ENCODE measurements around the gene OXTR.

The OXTR gene

DNA sequence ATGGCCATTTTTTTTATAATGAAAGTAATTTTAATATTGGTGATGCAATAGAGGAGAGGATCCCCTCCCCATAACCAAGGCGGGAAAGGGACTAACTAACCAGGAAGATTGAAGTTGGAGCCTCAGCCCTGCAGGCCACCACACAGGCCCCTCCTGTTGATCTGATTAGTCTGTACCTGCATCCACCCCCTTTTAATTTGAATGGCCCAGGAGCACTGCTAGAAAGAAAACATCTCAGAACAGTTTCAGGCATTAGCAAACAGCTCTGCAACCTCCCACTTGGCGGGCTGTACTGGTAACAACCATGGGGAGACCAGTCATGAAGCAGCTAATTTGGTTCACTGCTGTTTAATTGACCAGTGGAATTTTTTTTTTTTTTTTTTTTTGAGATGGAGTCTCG is 25.5 kb downstream of the OXTR start:
- 0 out of 2 replicates have a peak, but pooled peaks have one; percentile 8 for TF ChIP-seq SCRT2 (tag by site-specific recombination; IDR thresholded peaks at IDR 0.05)
- TF ChIP-seq, protein P1, sequence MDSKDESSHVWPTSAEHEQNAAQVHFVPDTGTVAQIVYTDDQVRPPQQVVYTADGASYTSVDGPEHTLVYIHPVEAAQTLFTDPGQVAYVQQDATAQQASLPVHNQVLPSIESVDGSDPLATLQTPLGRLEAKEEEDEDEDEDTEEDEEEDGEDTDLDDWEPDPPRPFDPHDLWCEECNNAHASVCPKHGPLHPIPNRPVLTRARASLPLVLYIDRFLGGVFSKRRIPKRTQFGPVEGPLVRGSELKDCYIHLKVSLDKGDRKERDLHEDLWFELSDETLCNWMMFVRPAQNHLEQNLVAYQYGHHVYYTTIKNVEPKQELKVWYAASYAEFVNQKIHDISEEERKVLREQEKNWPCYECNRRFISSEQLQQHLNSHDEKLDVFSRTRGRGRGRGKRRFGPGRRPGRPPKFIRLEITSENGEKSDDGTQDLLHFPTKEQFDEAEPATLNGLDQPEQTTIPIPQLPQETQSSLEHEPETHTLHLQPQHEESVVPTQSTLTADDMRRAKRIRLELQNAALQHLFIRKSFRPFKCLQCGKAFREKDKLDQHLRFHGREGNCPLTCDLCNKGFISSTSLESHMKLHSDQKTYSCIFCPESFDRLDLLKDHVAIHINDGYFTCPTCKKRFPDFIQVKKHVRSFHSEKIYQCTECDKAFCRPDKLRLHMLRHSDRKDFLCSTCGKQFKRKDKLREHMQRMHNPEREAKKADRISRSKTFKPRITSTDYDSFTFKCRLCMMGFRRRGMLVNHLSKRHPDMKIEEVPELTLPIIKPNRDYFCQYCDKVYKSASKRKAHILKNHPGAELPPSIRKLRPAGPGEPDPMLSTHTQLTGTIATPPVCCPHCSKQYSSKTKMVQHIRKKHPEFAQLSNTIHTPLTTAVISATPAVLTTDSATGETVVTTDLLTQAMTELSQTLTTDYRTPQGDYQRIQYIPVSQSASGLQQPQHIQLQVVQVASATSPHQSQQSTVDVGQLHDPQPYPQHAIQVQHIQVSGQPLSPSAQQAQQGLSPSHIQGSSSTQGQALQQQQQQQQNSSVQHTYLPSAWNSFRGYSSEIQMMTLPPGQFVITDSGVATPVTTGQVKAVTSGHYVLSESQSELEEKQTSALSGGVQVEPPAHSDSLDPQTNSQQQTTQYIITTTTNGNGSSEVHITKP (tag by site-specific recombination; IDR thresholded peaks at IDR 0.05) = peak; percentile 22; the same call in 1 of the 2 replicates
- TF ChIP-seq, protein P2, sequence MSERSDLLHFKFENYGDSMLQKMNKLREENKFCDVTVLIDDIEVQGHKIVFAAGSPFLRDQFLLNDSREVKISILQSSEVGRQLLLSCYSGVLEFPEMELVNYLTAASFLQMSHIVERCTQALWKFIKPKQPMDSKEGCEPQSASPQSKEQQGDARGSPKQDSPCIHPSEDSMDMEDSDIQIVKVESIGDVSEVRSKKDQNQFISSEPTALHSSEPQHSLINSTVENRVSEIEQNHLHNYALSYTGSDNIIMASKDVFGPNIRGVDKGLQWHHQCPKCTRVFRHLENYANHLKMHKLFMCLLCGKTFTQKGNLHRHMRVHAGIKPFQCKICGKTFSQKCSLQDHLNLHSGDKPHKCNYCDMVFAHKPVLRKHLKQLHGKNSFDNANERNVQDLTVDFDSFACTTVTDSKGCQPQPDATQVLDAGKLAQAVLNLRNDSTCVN (tag by site-specific recombination; optimal IDR thresholded peaks at IDR 0.05) = no peak
- TF ChIP-seq, protein P3, sequence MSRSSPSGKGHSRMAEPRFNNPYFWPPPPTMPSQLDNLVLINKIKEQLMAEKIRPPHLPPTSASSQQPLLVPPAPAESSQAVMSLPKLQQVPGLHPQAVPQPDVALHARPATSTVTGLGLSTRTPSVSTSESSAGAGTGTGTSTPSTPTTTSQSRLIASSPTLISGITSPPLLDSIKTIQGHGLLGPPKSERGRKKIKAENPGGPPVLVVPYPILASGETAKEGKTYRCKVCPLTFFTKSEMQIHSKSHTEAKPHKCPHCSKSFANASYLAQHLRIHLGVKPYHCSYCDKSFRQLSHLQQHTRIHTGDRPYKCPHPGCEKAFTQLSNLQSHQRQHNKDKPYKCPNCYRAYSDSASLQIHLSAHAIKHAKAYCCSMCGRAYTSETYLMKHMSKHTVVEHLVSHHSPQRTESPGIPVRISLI (tag by site-specific recombination; IDR thresholded peaks at IDR 0.05) = peak; percentile 67; the same call in 1 of the 2 replicates
- H3K4me1 ChIP-seq (ENCODE audit: control insufficient read depth, insufficient read depth, low read length) = peaks cover 11% of the 10 kb centered on the region; the same call in 1 of the 2 replicates
- ChIA-PET CTCF (interaction anchor here (1.0 to 2.3 kb wide), 2 partner anchors 11 to 25 kb away, joined by 5 to 9 read pairs; partner anchors contain the start of gene OXTR), POLR2A (no interaction called here)
- no peak overlapping the region for H3K4me3 ChIP-seq (ENCODE audit: low read depth, low read length)
- no peak overlapping the region for H3K27ac ChIP-seq (ENCODE audit: extremely low read depth, low read depth, low read length)
- H3K9me3 ChIP-seq (ENCODE audit: control insufficient read depth, insufficient read depth, low read depth, low read length) = no peaks in the 10 kb centered on the region
- no peaks in the 10 kb centered on the region for H3K36me3 ChIP-seq (ENCODE audit: control insufficient read depth in 2 of 2, insufficient read depth in 1 of 2, low read length in 2 of 2)

DNA sequence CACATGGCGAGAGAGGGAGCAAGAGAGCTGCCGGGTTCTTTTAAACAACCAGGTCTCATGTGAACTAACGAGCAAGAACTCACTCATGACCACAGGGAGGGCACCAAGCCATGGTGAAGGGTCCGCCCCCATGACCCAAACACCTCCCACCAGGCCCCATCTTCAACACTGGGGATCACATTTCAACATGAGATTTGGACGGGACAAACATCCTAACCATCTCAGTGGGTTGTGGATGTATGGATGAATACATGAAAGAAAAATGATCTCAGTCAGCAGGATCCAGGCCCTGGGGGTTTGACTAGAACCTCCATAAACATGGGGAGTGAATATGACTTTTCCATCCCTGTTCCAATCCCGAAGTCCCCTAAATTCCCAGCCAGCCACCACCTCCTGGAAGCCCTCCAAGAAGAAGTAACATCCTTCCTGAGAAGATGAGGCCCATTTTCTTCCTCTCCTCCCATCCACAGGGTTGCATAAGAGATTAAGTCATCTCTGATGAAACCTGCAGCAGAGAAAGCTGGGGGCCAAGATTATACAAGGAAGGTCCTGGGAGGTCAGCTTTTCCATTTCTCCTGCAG is 26.3 kb downstream of the OXTR start:
- Histone ChIP-seq H3K4me1 (ENCODE audit: control insufficient read depth, insufficient read depth, low read length) (peaks cover 11% of the 10 kb centered on the region; the same call in 1 of the 2 replicates), H3K9me3 (ENCODE audit: control insufficient read depth, insufficient read depth, low read depth, low read length) (no peaks in the 10 kb centered on the region), H3K27ac (ENCODE audit: extremely low read depth, low read depth, low read length) (no peak overlapping the region), H3K4me3 (ENCODE audit: low read depth, low read length) (no peak overlapping the region), H3K36me3 (ENCODE audit: control insufficient read depth in 2 of 2, insufficient read depth in 1 of 2, low read length in 2 of 2) (no peaks in the 10 kb centered on the region)
- CTCF ChIA-PET = interaction anchor here (0.8 to 2.3 kb wide), 4 partner anchors 11 to 30 kb away, joined by 3 to 9 read pairs (median 4); partner anchors contain the start of gene OXTR
- POLR2A ChIA-PET = no interaction called here
- TF ChIP-seq ZEB2 (tag by site-specific recombination; IDR thresholded peaks at IDR 0.05) (no peak), ZNF169 (tag by site-specific recombination; IDR thresholded peaks at IDR 0.05) (no peak), ZNF324 (tag by site-specific recombination; IDR thresholded peaks at IDR 0.05) (no peak), SCRT1 (tag by site-specific recombination; IDR thresholded peaks at IDR 0.05; ENCODE audit: borderline replicate concordance) (no peak), ZNF223 (tag by site-specific recombination; IDR thresholded peaks at IDR 0.05) (no peak), GLIS1 (tag by site-specific recombination; IDR thresholded peaks at IDR 0.05) (peak; percentile 82), ZNF48 (tag by site-specific recombination; IDR thresholded peaks at IDR 0.05) (no peak), KLF1 (tag by site-specific recombination; IDR thresholded peaks at IDR 0.05) (no peak), WT1 (tag by site-specific recombination; IDR thresholded peaks at IDR 0.05) (no peak)
- TF ChIP-seq, protein P1 (tag by site-specific recombination; IDR thresholded peaks at IDR 0.05) = peak; percentile 33; the same call in 1 of the 2 replicates
- TF ChIP-seq, protein P4, sequence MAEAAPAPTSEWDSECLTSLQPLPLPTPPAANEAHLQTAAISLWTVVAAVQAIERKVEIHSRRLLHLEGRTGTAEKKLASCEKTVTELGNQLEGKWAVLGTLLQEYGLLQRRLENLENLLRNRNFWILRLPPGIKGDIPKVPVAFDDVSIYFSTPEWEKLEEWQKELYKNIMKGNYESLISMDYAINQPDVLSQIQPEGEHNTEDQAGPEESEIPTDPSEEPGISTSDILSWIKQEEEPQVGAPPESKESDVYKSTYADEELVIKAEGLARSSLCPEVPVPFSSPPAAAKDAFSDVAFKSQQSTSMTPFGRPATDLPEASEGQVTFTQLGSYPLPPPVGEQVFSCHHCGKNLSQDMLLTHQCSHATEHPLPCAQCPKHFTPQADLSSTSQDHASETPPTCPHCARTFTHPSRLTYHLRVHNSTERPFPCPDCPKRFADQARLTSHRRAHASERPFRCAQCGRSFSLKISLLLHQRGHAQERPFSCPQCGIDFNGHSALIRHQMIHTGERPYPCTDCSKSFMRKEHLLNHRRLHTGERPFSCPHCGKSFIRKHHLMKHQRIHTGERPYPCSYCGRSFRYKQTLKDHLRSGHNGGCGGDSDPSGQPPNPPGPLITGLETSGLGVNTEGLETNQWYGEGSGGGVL (tag by site-specific recombination; IDR thresholded peaks at IDR 0.05) = peak; percentile 50
- TF ChIP-seq, protein P5, sequence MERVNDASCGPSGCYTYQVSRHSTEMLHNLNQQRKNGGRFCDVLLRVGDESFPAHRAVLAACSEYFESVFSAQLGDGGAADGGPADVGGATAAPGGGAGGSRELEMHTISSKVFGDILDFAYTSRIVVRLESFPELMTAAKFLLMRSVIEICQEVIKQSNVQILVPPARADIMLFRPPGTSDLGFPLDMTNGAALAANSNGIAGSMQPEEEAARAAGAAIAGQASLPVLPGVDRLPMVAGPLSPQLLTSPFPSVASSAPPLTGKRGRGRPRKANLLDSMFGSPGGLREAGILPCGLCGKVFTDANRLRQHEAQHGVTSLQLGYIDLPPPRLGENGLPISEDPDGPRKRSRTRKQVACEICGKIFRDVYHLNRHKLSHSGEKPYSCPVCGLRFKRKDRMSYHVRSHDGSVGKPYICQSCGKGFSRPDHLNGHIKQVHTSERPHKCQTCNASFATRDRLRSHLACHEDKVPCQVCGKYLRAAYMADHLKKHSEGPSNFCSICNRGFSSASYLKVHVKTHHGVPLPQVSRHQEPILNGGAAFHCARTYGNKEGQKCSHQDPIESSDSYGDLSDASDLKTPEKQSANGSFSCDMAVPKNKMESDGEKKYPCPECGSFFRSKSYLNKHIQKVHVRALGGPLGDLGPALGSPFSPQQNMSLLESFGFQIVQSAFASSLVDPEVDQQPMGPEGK (tag by site-specific recombination; IDR thresholded peaks at IDR 0.05) = peak; percentile 42; the same call in 1 of the 2 replicates
- TF ChIP-seq, protein P6, sequence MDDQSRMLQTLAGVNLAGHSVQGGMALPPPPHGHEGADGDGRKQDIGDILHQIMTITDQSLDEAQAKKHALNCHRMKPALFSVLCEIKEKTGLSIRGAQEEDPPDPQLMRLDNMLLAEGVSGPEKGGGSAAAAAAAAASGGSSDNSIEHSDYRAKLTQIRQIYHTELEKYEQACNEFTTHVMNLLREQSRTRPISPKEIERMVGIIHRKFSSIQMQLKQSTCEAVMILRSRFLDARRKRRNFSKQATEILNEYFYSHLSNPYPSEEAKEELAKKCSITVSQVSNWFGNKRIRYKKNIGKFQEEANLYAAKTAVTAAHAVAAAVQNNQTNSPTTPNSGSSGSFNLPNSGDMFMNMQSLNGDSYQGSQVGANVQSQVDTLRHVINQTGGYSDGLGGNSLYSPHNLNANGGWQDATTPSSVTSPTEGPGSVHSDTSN (CRISPR knock-in tag; IDR thresholded peaks at IDR 0.05) = no peak
